Suppressor macrophage (primary cell): ENCODE measurements around the gene RPP14.

Source experiments
- DNase-seq, 4 experiments: peaks; one replicate each; pipeline ENCODE4 v3.0.0-alpha.2; 2020 to 2022

Gene RPP14

DNA sequence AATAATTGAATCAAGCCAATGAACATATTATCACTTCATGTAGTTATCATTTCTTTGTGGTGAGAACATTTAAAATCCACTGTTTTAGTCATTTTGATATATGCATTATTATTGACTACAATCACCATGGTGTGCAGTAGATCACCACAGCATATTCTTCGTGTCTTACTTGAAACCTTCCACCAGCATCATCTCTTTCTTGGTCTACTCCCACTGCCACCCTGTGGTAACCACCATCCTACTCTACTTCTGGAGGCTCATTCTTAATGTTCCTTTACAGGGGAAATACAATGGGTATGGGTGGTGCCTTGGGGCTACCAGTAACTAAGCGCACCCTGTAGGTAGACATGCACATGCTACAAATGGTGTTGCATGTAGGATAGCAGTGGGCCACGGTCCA lies 52.0 kb downstream of the RPP14 start:
- no peak for DNase-seq

GRCh38 chr3:58358808-58359207 lies 52.8 kb downstream of the RPP14 start:
- no peak for DNase-seq

DNA sequence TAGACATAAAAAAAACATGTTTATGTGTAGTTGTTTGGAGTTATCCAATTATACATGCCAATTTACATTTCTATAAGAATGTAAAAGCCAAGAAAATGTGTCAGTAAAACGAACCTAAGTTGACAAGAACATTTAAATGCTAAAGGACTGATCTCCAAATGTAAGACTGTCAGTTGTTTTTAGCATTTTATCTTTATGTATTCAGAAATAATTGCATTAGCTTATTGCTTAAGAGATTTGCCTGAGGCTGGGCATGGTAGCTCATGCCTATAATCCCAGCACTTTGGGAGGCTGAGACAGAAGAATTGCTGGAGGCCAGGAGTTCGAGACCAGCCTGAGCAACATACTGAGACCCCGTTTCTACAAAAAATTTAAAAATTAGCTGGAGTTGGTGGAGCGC lies 53.6 kb downstream of the RPP14 start:
- no peak for DNase-seq

- DNase-seq: no peak
Observed at GRCh38 chr3:58361866-58362265, 55.8 kb downstream of the RPP14 start.

GRCh38 chr3:58366699-58367098 lies 60.7 kb downstream of the RPP14 start:
- DNase-seq: no peak

DNA sequence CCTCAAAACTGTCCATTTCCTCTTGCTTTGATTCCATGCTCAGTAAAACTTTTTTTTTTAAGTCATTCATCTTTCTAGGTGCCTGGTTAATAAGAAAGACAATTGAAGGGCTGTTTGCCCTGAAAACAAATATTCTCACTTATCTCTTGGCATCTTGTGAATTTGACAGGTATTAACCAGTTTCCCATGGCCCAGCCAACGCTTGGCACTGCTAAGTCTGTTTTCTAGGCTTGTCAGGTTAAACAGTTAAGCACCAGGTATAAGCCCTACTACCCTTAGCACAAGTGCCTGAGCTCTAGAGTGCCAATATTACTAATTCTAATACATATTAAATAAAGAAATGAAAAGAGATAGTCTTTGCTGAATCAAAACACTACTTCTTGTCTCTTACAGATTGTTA lies 63.0 kb downstream of the RPP14 start:
- no peak for DNase-seq
